ENCODE results near the gene NLRP5.
A peak's percentile ranks its signal among the peaks of the same experiment; 100 is the strongest.
"Not testable (repeated sequence)": the region's sequence is repeated elsewhere in the genome, so short reads cannot be mapped to it uniquely, and the experiment has no call there.

Gene NLRP5

DNA sequence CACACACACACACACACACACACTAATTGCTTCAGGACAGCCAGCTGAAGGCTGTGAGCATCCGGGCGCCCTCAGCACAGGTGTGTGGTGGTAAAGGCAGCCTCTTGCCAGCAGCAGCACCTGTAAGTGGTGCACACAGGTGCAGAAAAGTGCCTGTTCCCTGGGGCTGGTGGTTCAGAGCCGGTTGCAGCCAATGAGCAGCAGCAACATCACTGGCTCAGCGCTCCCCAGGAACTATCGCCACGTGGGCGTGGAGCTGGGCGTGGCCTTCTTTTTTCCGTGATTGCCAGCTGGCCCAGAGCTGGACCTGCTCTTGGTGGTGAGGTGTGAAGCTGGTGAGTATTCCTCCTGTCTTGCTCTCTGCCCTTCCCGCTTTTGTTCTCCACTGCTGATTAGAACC lies at the start of gene NLRP5:
TSS of gene NLRP5 (plus strand) at position 289 of the 400 bp plus-strand sequence.
- no peak within 1 kb of the TSS for H3K27ac ChIP-seq
- H3K4me3 ChIP-seq: no peak within 1 kb of the TSS

DNA sequence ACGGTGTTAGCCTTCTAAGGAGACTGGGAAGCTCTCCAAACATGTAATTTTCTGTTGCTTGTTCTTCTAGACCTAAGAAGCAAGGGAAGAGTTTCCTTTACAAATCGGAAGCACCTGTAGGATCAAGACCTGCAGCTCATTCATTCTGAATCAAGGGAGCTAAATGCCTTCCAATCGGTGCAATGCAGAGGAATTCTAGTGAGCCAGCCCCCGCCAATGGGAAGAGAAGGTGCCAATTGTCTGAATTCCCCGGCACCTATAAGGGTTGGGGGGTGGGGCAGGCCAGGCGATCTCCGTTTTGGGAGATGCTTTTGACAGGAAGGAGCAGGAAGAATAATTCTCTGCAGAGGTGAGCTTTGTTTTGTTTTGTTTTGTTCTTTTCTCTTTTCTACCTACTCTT lies 47.4 kb upstream of the NLRP5 start:
- no peak overlapping the region for H3K27ac ChIP-seq
- H3K4me3 ChIP-seq: no peak overlapping the region

DNA sequence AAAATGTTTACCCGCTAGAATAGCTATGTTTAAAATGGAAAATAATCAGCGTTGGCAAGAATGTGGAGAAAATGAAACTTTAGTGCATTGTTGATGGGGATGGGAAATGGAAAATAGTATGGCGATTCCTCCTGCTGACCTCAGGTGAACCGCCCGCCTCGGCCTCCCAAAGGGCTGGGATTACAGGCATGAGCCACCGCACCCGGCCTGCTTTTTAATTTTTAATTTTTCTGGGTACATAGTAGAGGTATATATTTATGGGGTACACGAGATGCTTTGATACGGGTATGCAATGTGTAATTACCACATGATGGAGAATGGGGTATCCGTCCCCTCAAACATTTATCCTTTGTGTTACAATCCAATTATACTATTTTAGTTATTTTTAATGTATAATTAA lies 46.3 kb upstream of the NLRP5 start:
- Histone ChIP-seq H3K4me3 (no peak overlapping the region), H3K27ac (no peak overlapping the region)

- no peak within 1 kb of the TSS for H3K4me3 ChIP-seq
- no peak within 1 kb of the TSS for H3K27ac ChIP-seq
These were observed 39.0 kb upstream of the NLRP5 start, which contains the start of gene NLRP8 for GRCh38 chr19:55947532-55947931. NLRP8 (plus strand) TSS chr19:55947832.

DNA sequence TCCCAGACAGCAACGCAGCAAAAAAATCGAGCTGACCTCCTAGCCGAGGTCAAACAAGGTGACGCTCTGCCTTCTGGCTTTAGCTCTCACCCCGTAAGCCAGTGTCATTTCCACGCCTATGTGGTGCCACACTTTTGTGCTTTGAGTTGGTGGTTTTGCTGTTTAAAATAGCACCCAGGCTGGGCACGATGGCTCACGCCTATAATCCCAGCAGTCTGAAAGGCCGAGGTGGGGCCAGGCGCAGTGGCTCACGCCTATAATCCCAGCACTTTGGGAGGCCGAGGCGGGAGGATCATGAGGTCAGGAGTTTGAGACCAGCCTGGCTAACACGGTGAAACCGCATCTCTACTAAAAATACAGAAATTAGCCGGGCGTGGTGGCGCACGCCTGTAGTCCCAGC lies 36.0 kb upstream of the NLRP5 start:
- not testable (repeated sequence) for H3K4me3 ChIP-seq

GRCh38 chr19:55956431-55956830 lies 30.1 kb upstream of the NLRP5 start:
- H3K27ac ChIP-seq: no peak overlapping the region

More for the DNA sequence above, 36.0 kb upstream of the NLRP5 start:
- not testable (repeated sequence) for H3K27ac ChIP-seq

GRCh38 chr19:55958356-55958755 lies 28.2 kb upstream of the NLRP5 start:
- Histone ChIP-seq H3K27ac (no peak overlapping the region), H3K4me3 (no peak overlapping the region)

More at GRCh38 chr19:55956431-55956830, 30.1 kb upstream of the NLRP5 start:
- no peak overlapping the region for H3K4me3 ChIP-seq

DNA sequence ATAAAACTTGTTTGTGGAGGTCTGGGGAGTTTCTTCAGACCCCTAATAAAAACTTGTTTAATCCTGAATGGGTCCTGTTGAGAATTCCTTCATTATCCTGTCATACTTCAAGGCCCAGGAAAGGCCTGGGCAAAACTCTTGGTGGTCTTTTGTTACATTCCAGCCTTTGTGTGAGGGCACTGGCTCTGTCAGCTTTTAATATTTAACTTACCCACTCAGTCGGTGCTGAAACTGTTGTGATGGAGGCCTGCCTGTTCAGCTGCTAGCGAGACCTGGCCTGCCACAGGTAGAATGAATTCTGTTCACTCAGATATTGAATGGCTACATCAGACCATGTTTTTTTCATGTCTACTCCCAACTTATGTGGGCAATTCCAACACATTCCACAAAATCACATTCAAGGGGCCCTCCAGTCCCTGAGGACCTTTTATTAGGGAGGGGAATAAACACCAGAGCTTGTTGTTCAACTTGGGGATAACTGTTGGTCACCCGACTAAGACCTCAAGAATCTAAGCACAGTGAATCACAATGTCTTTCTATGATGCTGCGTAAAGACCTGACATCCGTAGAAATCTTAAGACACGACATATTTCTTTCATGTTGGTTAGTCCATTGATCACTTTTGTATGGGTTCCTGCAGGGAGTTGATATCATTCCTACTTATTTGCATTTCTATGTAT lies 26.4 kb upstream of the NLRP5 start:
- Histone ChIP-seq H3K27ac (no peak overlapping the region), H3K4me3 (no peak overlapping the region)

- H3K27ac ChIP-seq: no peak overlapping the region
- H3K4me3 ChIP-seq: no peak overlapping the region
These were observed 24.4 kb upstream of the NLRP5 start for GRCh38 chr19:55962186-55962585.

GRCh38 chr19:55973982-55974381 lies 12.6 kb upstream of the NLRP5 start:
- Histone ChIP-seq H3K4me3 (no peak overlapping the region), H3K27ac (no peak overlapping the region)

GRCh38 chr19:55980415-55980814 lies 6.2 kb upstream of the NLRP5 start:
- Histone ChIP-seq H3K4me3 (no peak overlapping the region), H3K27ac (no peak overlapping the region)

- no peak overlapping the region for H3K27ac ChIP-seq
- no peak overlapping the region for H3K4me3 ChIP-seq
These were observed 1.3 kb upstream of the NLRP5 start for GRCh38 chr19:55985254-55985653.

DNA sequence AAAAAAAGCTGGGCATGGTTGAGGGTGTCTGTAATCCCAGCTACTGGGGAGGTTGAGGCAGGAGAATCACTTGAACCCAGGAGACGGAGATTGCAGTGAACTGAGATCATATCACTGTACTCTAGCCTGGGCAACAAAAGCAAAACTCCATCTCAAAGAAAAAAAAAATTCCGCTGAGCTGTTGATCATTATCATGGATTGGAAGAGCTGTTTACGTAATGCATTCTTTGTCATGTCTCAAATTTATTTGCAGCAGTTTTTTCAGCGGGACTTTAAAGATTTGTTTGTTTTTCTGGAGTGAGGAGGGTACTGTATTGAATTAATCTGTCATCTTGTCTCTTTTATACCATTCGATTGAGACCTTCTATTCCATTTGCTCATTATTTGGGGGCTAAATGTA lies 4.3 kb downstream of the NLRP5 start:
- Histone ChIP-seq H3K27ac (no peak overlapping the region), H3K4me3 (no peak overlapping the region)

DNA sequence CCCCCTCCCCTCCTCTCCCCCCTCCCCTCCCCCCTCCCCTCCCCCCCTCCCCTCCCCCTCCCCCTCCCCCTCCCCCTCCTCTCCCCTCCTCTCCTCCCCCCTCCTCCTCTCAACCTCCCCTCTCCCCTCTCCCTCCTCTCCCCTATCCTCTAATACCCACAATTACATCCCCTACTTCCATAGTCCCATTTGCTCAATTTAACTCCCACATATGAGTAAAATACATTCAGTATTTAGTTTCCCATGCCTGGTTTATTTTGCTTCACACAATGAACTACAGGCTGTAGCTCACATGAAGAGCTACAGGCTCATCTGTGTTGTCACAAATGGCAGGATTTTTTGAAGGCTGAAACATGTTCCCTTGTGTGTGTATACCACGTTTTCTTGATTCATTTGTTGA lies 6.9 kb downstream of the NLRP5 start:
- Histone ChIP-seq H3K27ac (no peak overlapping the region), H3K4me3 (no peak overlapping the region)

DNA sequence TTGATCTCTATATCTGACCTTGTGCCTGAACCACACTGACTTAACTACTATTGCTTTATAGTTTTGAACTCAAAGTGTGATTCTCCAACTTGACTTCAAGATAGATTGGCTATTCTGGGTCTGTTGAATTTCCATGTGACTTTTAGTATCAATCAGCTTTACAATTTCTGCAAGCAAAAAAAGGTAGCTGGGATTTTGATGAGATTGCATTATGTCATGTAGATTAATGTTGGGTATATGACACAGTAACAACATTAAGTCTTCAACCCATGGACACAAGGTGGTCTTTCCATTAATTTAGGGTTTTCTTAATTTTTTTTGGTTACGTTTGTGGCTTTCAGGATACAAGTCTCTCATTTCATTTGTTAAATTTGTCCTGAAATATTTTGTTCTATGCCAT lies 28.2 kb downstream of the NLRP5 start:
- Histone ChIP-seq H3K27ac (no peak overlapping the region), H3K4me3 (no peak overlapping the region)

DNA sequence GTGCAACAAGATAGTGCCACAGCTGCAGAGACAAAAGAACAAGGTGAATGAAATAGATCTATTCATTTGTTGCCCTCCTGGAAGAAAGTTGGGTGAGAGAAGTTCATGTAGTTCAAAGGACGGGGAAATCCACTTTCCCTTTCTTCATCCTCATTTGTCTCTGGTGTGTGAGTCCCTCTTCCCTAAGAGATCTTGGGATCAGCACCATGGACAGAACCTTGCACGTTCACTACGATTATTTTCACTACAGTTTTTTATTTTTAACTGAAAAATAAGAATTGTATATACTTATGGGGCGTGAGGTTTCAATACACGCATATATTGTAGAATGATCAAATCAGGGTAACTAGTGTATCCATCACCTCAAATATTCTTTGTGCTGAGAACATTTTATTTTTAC lies 29.2 kb downstream of the NLRP5 start:
- Histone ChIP-seq H3K27ac (no peak overlapping the region), H3K4me3 (no peak overlapping the region)

DNA sequence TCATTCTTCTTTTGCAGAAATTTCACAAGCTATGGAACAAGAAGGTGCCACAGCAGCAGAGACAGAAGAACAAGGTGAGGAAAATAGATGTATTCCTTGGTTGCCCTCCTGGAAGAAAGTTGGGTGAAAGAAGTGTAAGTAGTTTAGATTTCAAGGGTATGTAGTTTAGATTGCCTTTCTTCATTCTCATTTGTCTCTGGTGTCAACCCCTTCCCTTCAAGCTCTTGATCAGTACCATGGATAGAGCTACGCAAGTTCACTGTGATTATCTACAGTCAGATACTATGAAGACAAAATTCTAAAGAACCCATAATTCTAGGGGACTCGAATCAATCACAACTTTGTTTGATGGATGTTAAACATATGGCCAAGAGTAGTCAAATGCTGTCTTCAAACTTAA lies 32.8 kb downstream of the NLRP5 start:
- not testable (repeated sequence) for H3K4me3 ChIP-seq, H3K27ac ChIP-seq

DNA sequence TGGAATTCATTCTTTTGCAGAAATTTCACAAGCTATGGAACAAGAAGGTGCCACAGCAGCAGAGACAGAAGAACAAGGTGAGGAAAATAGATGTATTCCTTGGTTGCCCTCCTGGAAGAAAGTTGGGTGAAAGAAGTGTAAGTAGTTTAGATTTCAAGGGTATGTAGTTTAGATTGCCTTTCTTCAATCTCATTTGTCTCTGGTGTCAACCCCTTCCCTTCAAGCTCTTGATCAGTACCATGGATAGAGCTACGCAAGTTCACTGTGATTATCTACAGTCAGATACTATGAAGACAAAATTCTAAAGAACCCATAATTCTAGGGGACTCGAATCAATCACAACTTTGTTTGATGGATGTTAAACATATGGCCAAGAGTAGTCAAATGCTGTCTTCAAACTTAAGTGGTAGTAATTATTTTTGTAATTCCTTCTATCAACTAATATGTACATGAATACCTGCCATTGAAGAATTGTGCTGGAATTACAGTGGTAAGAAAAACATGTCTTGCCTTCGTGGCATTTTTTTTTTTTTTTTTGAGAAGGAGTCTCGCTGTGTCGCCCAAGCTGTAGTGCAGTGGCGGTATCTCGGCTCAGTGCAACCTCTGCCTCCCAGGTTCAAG lies 33.9 kb downstream of the NLRP5 start:
- not testable (repeated sequence) for H3K27ac ChIP-seq, H3K4me3 ChIP-seq

- Histone ChIP-seq H3K27ac (no peak overlapping the region), H3K4me3 (no peak overlapping the region)
These were observed 40.2 kb downstream of the NLRP5 start for GRCh38 chr19:56026769-56027168.

GRCh38 chr19:56053596-56053995 lies 67.0 kb downstream of the NLRP5 start:
- no peak overlapping the region for H3K4me3 ChIP-seq
- no peak overlapping the region for H3K27ac ChIP-seq

- H3K4me3 ChIP-seq: peak overlapping the region in 1 of 7 experiments; percentile 7
- H3K27ac ChIP-seq: no peak overlapping the region
These were observed 79.8 kb downstream of the NLRP5 start for GRCh38 chr19:56066152-56067023.
